GM10248 (cell line): ENCODE results near the gene HTRA3.

Experiments
- CTCF ChIA-PET: fragments of 300-600 bp; sonication (Branson Sonifier 250); formaldehyde crosslinking; extraction: SDS; loops from one replicate; lab custom pipeline; 2021; ENCODE audit warnings: antibody characterized with exemption; lab: Yijun Ruan, JAX
- POLR2A ChIA-PET: fragments of 350-650 bp; sonication (Branson Sonifier 250); formaldehyde crosslinking; extraction: SDS; loops from one replicate; lab custom pipeline; 2020; ENCODE audit warnings: antibody characterized with exemption; lab: Yijun Ruan, JAX
- DNase-seq: peaks from one replicate; pipeline ENCODE4 v3.0.0; 2012; ENCODE audit errors: extremely low spot score
- CTCF ChIP-seq: IDR thresholded peaks from 2 replicates; pipeline ENCODE4 v1.5.1; 2012; ENCODE audit warnings: mild to moderate bottlenecking, low read depth; ENCODE audit errors: extremely low read depth, missing control alignments, control extremely low read depth

The HTRA3 gene

GRCh38 chr4:8240211-8241041, 29.1 kb upstream of the HTRA3 start:
- POLR2A ChIA-PET = interaction anchor here (1.1 kb wide), 1 partner anchor 41 kb away, joined by 4 read pairs; the partner anchor contains the start of gene SH3TC1
- DNase-seq = no peak
- CTCF ChIA-PET = interaction anchor here (0.6 to 6.5 kb wide), 5 partner anchors 10 to 169 kb away, joined by 3 to 54 read pairs (median 10); no protein-coding TSS in a partner anchor
- TF ChIP-seq CTCF = no peak

GRCh38 chr4:8241211-8241779, 28.3 kb upstream of the HTRA3 start:
- no peak for TF ChIP-seq CTCF
- CTCF ChIA-PET = interaction anchor here (0.7 to 6.5 kb wide), 17 partner anchors 9 to 186 kb away, joined by 3 to 54 read pairs (median 8); no protein-coding TSS in a partner anchor
- DNase-seq = no peak
- POLR2A ChIA-PET = no interaction called here

GRCh38 chr4:8241895-8242696, 27.5 kb upstream of the HTRA3 start:
- CTCF ChIA-PET = interaction anchor here (0.6 to 6.5 kb wide), 37 partner anchors 8 to 355 kb away, joined by 3 to 54 read pairs (median 4); partner anchors contain the start of gene ABLIM2
- DNase-seq = peak; percentile 92
- TF ChIP-seq CTCF = peak; percentile 89
- POLR2A ChIA-PET = no interaction called here

GRCh38 chr4:8242782-8243560, 26.6 kb upstream of the HTRA3 start:
- POLR2A ChIA-PET = no interaction called here
- no peak for DNase-seq
- no peak for TF ChIP-seq CTCF
- CTCF ChIA-PET = interaction anchor here (0.6 to 6.5 kb wide), 34 partner anchors 8 to 354 kb away, joined by 3 to 54 read pairs (median 4); partner anchors contain the start of gene ABLIM2

GRCh38 chr4:8244001-8244757, 25.4 kb upstream of the HTRA3 start:
- no peak for TF ChIP-seq CTCF
- POLR2A ChIA-PET = no interaction called here
- no peak for DNase-seq
- CTCF ChIA-PET = interaction anchor here (1.1 to 6.5 kb wide), 3 partner anchors 14 to 184 kb away, joined by 3 to 54 read pairs (median 36); no protein-coding TSS in a partner anchor
